Measurements from ENCODE around the gene TRNAU1AP.

TRNAU1AP gene

GRCh38 chr1:28552758-28553663 is at the start of gene TRNAU1AP:
Gene TRNAU1AP, plus strand, starts transcription at chr1:28553085. Its CDS starts 26 bp downstream, at chr1:28553111.
- DNase-seq (ENCODE audit: low read depth), result peak; percentile 95
- no peak for TF ChIP-seq CTCF (conservative IDR thresholded peaks at IDR 0.05; ENCODE audit: low read length)
- peak within 1 kb of the TSS; percentile 98 for H3K4me3 ChIP-seq (ENCODE audit: low read length)

- H3K4me3 ChIP-seq (ENCODE audit: low read length), result no peak overlapping the region
- TF ChIP-seq CTCF (conservative IDR thresholded peaks at IDR 0.05; ENCODE audit: low read length), result no peak
- DNase-seq (ENCODE audit: low read depth), result no peak
These were observed 49.8 kb upstream of the TRNAU1AP start for GRCh38 chr1:28503117-28503516.

GRCh38 chr1:28505406-28506187 is 47.3 kb upstream of the TRNAU1AP start, which contains the start of gene RCC1:
Gene RCC1, plus strand, starts transcription at chr1:28506043. Its CDS starts 23,824 bp downstream, at chr1:28529867.
- peak within 1 kb of the TSS; percentile 95 for H3K4me3 ChIP-seq (ENCODE audit: low read length)
- DNase-seq (ENCODE audit: low read depth), result peak; percentile 99
- no peak for TF ChIP-seq CTCF (conservative IDR thresholded peaks at IDR 0.05; ENCODE audit: low read length)

GRCh38 chr1:28506907-28507246 is 46.0 kb upstream of the TRNAU1AP start:
- no peak for DNase-seq (ENCODE audit: low read depth)
- H3K4me3 ChIP-seq (ENCODE audit: low read length), result peak overlapping the region; percentile 95
- TF ChIP-seq CTCF (conservative IDR thresholded peaks at IDR 0.05; ENCODE audit: low read length), result no peak

- DNase-seq (ENCODE audit: low read depth), result no peak
- no peak for TF ChIP-seq CTCF (conservative IDR thresholded peaks at IDR 0.05; ENCODE audit: low read length)
- peak overlapping the region; percentile 95 for H3K4me3 ChIP-seq (ENCODE audit: low read length)
These were observed 45.6 kb upstream of the TRNAU1AP start for GRCh38 chr1:28507247-28507645.

- peak overlapping the region; percentile 95 for H3K4me3 ChIP-seq (ENCODE audit: low read length)
- DNase-seq (ENCODE audit: low read depth), result no peak
- no peak for TF ChIP-seq CTCF (conservative IDR thresholded peaks at IDR 0.05; ENCODE audit: low read length)
These were observed 45.0 kb upstream of the TRNAU1AP start for GRCh38 chr1:28507646-28508434.
